Heart right ventricle (tissue), 16 donors: ENCODE results near the gene NHSL2. TPM values are rescaled to one million over a fixed set of nuclear protein-coding genes. Genes with fewer than 3 reads are reported as not detected.

Experiments used
- ATAC-seq, 8 donors: fragments of 200-7000 bp; cut with Tn5 transposase; one replicate each; pipeline ENCODE4 v1.9.1; 2020; ENCODE audit warnings: mild to moderate bottlenecking in 8 of 8, moderate library complexity in 8 of 8, moderate number of reproducible peaks in 1 of 8
- DNase-seq, 2 donors: peaks; one replicate each; pipeline ENCODE4 v3.0.0-alpha.2; 2020
- H3K27ac ChIP-seq, 10 donors: fragments of 200-600 bp; sonication (generic) in 2 of 10; one replicate each; pipeline versions ENCODE4 v1.5.0 to v1.8.0; 2020 to 2022; ENCODE audit warnings: mild to moderate bottlenecking in 3 of 10
- H3K27me3 ChIP-seq, 7 donors: fragments of 200-600 bp; one replicate each; pipeline ENCODE4 v1.8.0; 2021 to 2022; ENCODE audit warnings: mild to moderate bottlenecking in 2 of 7
- H3K36me3 ChIP-seq, 9 donors: fragments of 200-600 bp; sonication (generic) in 1 of 9; one replicate each; pipeline versions ENCODE4 v1.5.0 to v1.8.0; 2020 to 2022; ENCODE audit warnings: mild to moderate bottlenecking in 2 of 9
- H3K4me1 ChIP-seq, 9 donors: fragments of 200-600 bp; sonication (generic) in 1 of 9; one replicate each; pipeline versions ENCODE4 v1.5.0 to v1.8.0; 2020 to 2022; ENCODE audit warnings: mild to moderate bottlenecking in 4 of 9
- H3K4me3 ChIP-seq, 10 donors: fragments of 200-600 bp; sonication (generic) in 2 of 10; one replicate each; pipeline versions ENCODE4 v1.5.0 to v1.8.0; 2020 to 2022; ENCODE audit warnings: mild to moderate bottlenecking in 7 of 10, moderate library complexity in 2 of 10
- H3K9me3 ChIP-seq, 11 donors: fragments of 200-600 bp in 10 of 11; sonication (generic) in 2 of 11; one replicate each; pipeline versions ENCODE4 v1.5.0 to v1.8.0; 2013 to 2022; ENCODE audit warnings: mild to moderate bottlenecking in 2 of 11, control low read depth in 1 of 11, moderate library complexity in 1 of 11
- CTCF ChIP-seq, 9 donors: fragments of 200-600 bp; sonication (generic) in 2 of 9; IDR thresholded peaks; one replicate each; pipeline versions ENCODE4 v1.5.0 to v1.8.0; 2021 to 2022; ENCODE audit warnings: antibody characterized with exemption in 9 of 9, mild to moderate bottlenecking in 5 of 9, moderate library complexity in 1 of 9
- WGBS, 2 donors: extraction: QIAGEN DNeasy Blood & Tissue Kit; methylation state at CpG; one replicate each; pipeline ENCODE4 v1.1.7; 2013; ENCODE audit warnings: inconsistent platforms in 1 of 2; 5-methylcytosine and 5-hydroxymethylcytosine counted together
- intact Hi-C, 10 donors: fragments of 100-400 bp; cut with DNase I; formaldehyde crosslinking; loops; one replicate each; pipeline versions ENCODE4 v1.11.1 to v1.14.2; 2022
- polyA plus RNA-seq, 2 donors: library from polyadenylated mRNA; stranded (reverse); fragments of 200-250 nt; gene quantifications; one replicate each; pipeline ENCODE4 v1.2.3, GENCODE V29; 2013
- total RNA-seq, 10 donors: library from RNA; stranded (reverse); fragmentation: NEBNext Ultra II Directional in 3 of 10; extraction: Animal tissue kit (Norgen Biotek cat#: 25700) in 3 of 10; gene quantifications; one replicate each; pipeline versions ENCODE4 v1.2.1 to v1.2.4, GENCODE V29; 2021 to 2023
- donor health status: Arrhythmogenic right ventricular cardiomyopathy.
- donor health status: ischemic (EF 13 %, LVEDD 7.1; RV severe dilation, severe dysfunction).
- donor health status: healthy with polysubstance abuse.
- donor health status: DM: no; HTN: yes; CAD: no.
- donor health status: DM: no; HTN: no; CAD: no.
- donor health status: ischemic (EF 25% LVEDD 6.9; RV normal size, moderate dysfunction).
- donor health status: ischemic (EF 25% LVEDD 5.7; RV mildly dilated, moderate dysfunction).
- donor health status: healthy.
- donor health status: DM: yes; HTN: yes; CAD: no.
- donor health status: Ischemic cardiomyopathy.
- donor health status: ischemic (EF 35%, LVEDD 5.7; RV mildly dilated, moderate dysfunction).
- donor health status: nonischemic (EF 11% LVEDD 7.7; RV severe dilation, severe dysfunction).
- donor health status: DM: yes; HTN: yes; CAD: no.
- donor health status: PGD.
- donor health status: ischemic (EF 29% LVEDD 5.4; RV normal size, mild dysfunction).
- donor health status: nonischemic (EF 23%, LVEDD 6.1; RV moderate dilation, normal function).

Gene NHSL2
- total and polyA plus RNA-seq, 12 donors, result 0.86 to 8.4 (median 6.2) TPM

GRCh38 chrX:71935476-71935875, 24.8 kb downstream of the NHSL2 start:
- intact Hi-C loops, result no loop called here
- TF ChIP-seq CTCF (IDR thresholded peaks at IDR 0.05), result no peak
- no peaks in the 10 kb centered on the region for H3K9me3 ChIP-seq
- WGBS, 2 donors, result 56 to 61% methylated on average over 3 of the region's 3 CpGs
- no peaks in the 10 kb centered on the region for H3K36me3 ChIP-seq
- no peak overlapping the region for H3K4me3 ChIP-seq
- ATAC-seq, result peak in 7 of 8 donors; percentile 38 to 85 (median 69)
- peak overlapping the region in 4 of 10 donors; percentile 9 to 26 (median 17) for H3K27ac ChIP-seq
- peak in 1 of 2 donors; percentile 6 for DNase-seq
- H3K4me1 ChIP-seq, result peaks cover 0 to 6% (median 0%) of the 10 kb centered on the region in 9 donors
- H3K27me3 ChIP-seq, result peaks cover 0 to 82% (median 0%) of the 10 kb centered on the region in 7 donors

GRCh38 chrX:71936632-71937031, 26.0 kb downstream of the NHSL2 start:
- TF ChIP-seq CTCF (IDR thresholded peaks at IDR 0.05), result no peak
- DNase-seq (no peak), ATAC-seq (no peak)
- no peak overlapping the region for H3K4me3 ChIP-seq
- no peaks in the 10 kb centered on the region for H3K9me3 ChIP-seq
- peaks cover 0 to 78% (median 0%) of the 10 kb centered on the region in 7 donors for H3K27me3 ChIP-seq
- no peaks in the 10 kb centered on the region for H3K36me3 ChIP-seq
- H3K27ac ChIP-seq, result no peak overlapping the region
- WGBS, 2 donors, result 77 to 85% methylated on average over 1 of the region's 1 CpG
- H3K4me1 ChIP-seq, result peaks cover 0 to 6% (median 0%) of the 10 kb centered on the region in 9 donors
- intact Hi-C loops, result no loop called here

GRCh38 chrX:71938371-71938770, 27.7 kb downstream of the NHSL2 start:
- DNase-seq, result no peak
- no peak overlapping the region for H3K4me3 ChIP-seq
- H3K27me3 ChIP-seq, result peaks cover 0 to 62% (median 0%) of the 10 kb centered on the region in 7 donors
- intact Hi-C loops, result no loop called here
- ATAC-seq, result no peak
- H3K27ac ChIP-seq, result no peak overlapping the region
- 40 to 51% methylated on average over 5 of the region's 5 CpGs for WGBS, 2 donors
- H3K36me3 ChIP-seq, result no peaks in the 10 kb centered on the region
- no peaks in the 10 kb centered on the region for H3K9me3 ChIP-seq
- TF ChIP-seq CTCF (IDR thresholded peaks at IDR 0.05), result no peak
- peaks cover 0 to 9% (median 0%) of the 10 kb centered on the region in 9 donors for H3K4me1 ChIP-seq

GRCh38 chrX:71941145-71941544, 30.5 kb downstream of the NHSL2 start:
- Histone ChIP-seq H3K9me3 (no peaks in the 10 kb centered on the region), H3K27me3 (peaks cover 0 to 54% (median 0%) of the 10 kb centered on the region in 7 donors), H3K27ac (peak overlapping the region in 1 of 10 donors; percentile 25), H3K36me3 (no peaks in the 10 kb centered on the region), H3K4me1 (peaks cover 0 to 6% (median 0%) of the 10 kb centered on the region in 9 donors), H3K4me3 (no peak overlapping the region)
- no peak for TF ChIP-seq CTCF (IDR thresholded peaks at IDR 0.05)
- ATAC-seq (no peak), DNase-seq (no peak)
- intact Hi-C loops, result no loop called here
- WGBS, 2 donors, result 93 to 100% methylated on average over 1 of the region's 1 CpG
